Measurements from ENCODE around the gene RNF181. TPM values are rescaled to one million over a fixed set of nuclear protein-coding genes. Genes with fewer than 3 reads are reported as not detected.

The RNF181 gene
- total and polyA plus RNA-seq, 2 of the 8 experiments (the other 6 are each of a cell fraction or from before 2014, with no cell fraction given) = 97.2 to 514 TPM

- CTCF ChIA-PET (ENCODE audit: partially characterized antibody) = interaction anchor here (0.7 to 1.9 kb wide), 5 partner anchors 9 to 52 kb away, joined by 3 to 7 read pairs (median 4); partner anchors contain the start of genes MAT2A and VAMP8
- POLR2A ChIA-PET (ENCODE audit: partially characterized antibody) = interaction anchor here (0.8 to 2.3 kb wide), 10 partner anchors 11 to 277 kb away, joined by 3 to 8 read pairs (median 4); partner anchors contain the start of genes C2orf68, TMEM150A, USP39 and VAMP8
- no peak overlapping the region for H3K4me2 ChIP-seq (ENCODE audit: insufficient read depth in 1 of 2, low read depth in 2 of 2, low read length in 2 of 2)
- H2AFZ ChIP-seq (ENCODE audit: low read length) = no peak overlapping the region
- H3K36me3 ChIP-seq (ENCODE audit: control insufficient read depth in 2 of 4, insufficient read depth in 4 of 4, low read length in 3 of 4) = no peaks in the 10 kb centered on the region
- no peak overlapping the region for H2BK5ac ChIP-seq (ENCODE audit: low read depth, low read length)
- H3K4ac ChIP-seq (replicated peaks; ENCODE audit: insufficient read length, low read depth, low read length) = no peak overlapping the region
- H3K79me2 ChIP-seq (ENCODE audit: control insufficient read depth in 1 of 2, insufficient read depth in 2 of 2, low read length in 2 of 2) = peaks cover 0 to 4% of the 10 kb centered on the region in 2 experiments; a peak in 2 of 4 replicates
- H3K79me1 ChIP-seq (ENCODE audit: low read depth, low read length) = no peaks in the 10 kb centered on the region
- no peak overlapping the region for H2BK120ac ChIP-seq (replicated peaks; ENCODE audit: low read depth, low read length)
- peaks cover 0 to 5% (median 0%) of the 10 kb centered on the region in 4 experiments; a peak in 2 of 7 replicates for H3K27me3 ChIP-seq (replicated peaks in 1 of 4; ENCODE audit: control insufficient read depth in 3 of 4, extremely low read depth in 1 of 4, insufficient read depth in 3 of 4, low read length in 3 of 4)
- no peak overlapping the region for H4K8ac ChIP-seq (ENCODE audit: extremely low read depth, insufficient read depth, low read length)
- H2BK12ac ChIP-seq (ENCODE audit: low read depth, low read length) = no peak overlapping the region
- no peak for TF ChIP-seq BACH1 (IDR thresholded peaks at IDR 0.05; ENCODE audit: low read length)
- no peak for TF ChIP-seq CHD1 (IDR thresholded peaks at IDR 0.05; ENCODE audit: low read depth, low read length)
- TF ChIP-seq RAD21 (IDR thresholded peaks at IDR 0.05 in 1 of 2, conservative IDR thresholded peaks at IDR 0.05 in 1 of 2; ENCODE audit: low read depth in 2 of 2, low read length in 2 of 2) = no peak
- no peak for TF ChIP-seq JUND (IDR thresholded peaks at IDR 0.05; ENCODE audit: low read length)
- no peak for TF ChIP-seq CTCF (IDR thresholded peaks at IDR 0.05; ENCODE audit: control extremely low read depth in 1 of 3, insufficient read depth in 1 of 3, low read depth in 1 of 3, low read length in 3 of 3)
- no peak for TF ChIP-seq RBBP5 (IDR thresholded peaks at IDR 0.05; ENCODE audit: borderline replicate concordance, low read depth, low read length)
- no peak overlapping the region for H3K27ac ChIP-seq (ENCODE audit: low read depth, low read length)
- H3K4me1 ChIP-seq (replicated peaks in 1 of 4; ENCODE audit: control insufficient read depth in 3 of 4, insufficient read depth in 4 of 4, low read length in 3 of 4) = peaks cover 0 to 6% (median 2%) of the 10 kb centered on the region in 4 experiments; a peak in 4 of 7 replicates
- FAIRE-seq (no peak), DNase-seq (ENCODE audit: low read depth in 1 of 2, low spot score in 2 of 2) (no peak)
- no peak overlapping the region for H2AK5ac ChIP-seq (ENCODE audit: low read depth, low read length)
- H3K4me3 ChIP-seq (ENCODE audit: extremely low read depth in 1 of 4, insufficient read depth in 2 of 4, low read depth in 3 of 4, low read length in 4 of 4) = no peak overlapping the region
- no peak overlapping the region for H3K56ac ChIP-seq (replicated peaks; ENCODE audit: insufficient read length, low read depth, low read length)
- H3K9me3 ChIP-seq (ENCODE audit: insufficient read depth in 2 of 2, low read depth in 1 of 2, low read length in 1 of 2) = no peaks in the 10 kb centered on the region
- no peak overlapping the region for H4K5ac ChIP-seq (ENCODE audit: insufficient read length, low read depth, low read length)
- H3K18ac ChIP-seq (ENCODE audit: extremely low read depth, low read length) = no peak overlapping the region
- no peak overlapping the region for H3K23ac ChIP-seq (ENCODE audit: insufficient read length)
- H3K14ac ChIP-seq (ENCODE audit: insufficient read length) = no peak overlapping the region
- H4K91ac ChIP-seq (replicated peaks; ENCODE audit: insufficient read length, low read length) = no peak overlapping the region
- H4K20me1 ChIP-seq (replicated peaks in 1 of 2; ENCODE audit: control insufficient read depth in 1 of 2, insufficient read depth in 2 of 2, low read length in 2 of 2) = no peaks in the 10 kb centered on the region
- 82% methylated on average over 2 of the region's 2 CpGs; no CpG with 5 or more reads in 1 of the 2 experiments for WGBS, 2 experiments (ENCODE audit: extremely low coverage in 1 of 2, insufficient coverage in 1 of 2, insufficient read length in 1 of 2, insufficient replicate concordance in 2 of 2, low coverage in 1 of 2, low lambda C conversion rate in 2 of 2, missing lambda C conversion rate in 1 of 2)
- H3K9ac ChIP-seq (replicated peaks in 1 of 4; ENCODE audit: extremely low read depth in 1 of 4, low read depth in 3 of 4, low read length in 3 of 4) = no peak overlapping the region
- no peak overlapping the region for H2BK15ac ChIP-seq (ENCODE audit: low read length)
- H2BK20ac ChIP-seq (ENCODE audit: low read length) = no peak overlapping the region
- H3K23me2 ChIP-seq (ENCODE audit: low read depth, low read length) = peaks cover 8% of the 10 kb centered on the region; the same call in 1 of the 2 replicates
Observed at GRCh38 chr2:85590950-85591349, 4.6 kb upstream of the RNF181 start.

All from H1 (cell line).